Measurements from ENCODE around the gene CDCA8. TPM values are rescaled to one million over a fixed set of nuclear protein-coding genes. Genes with fewer than 3 reads are reported as not detected.

CDCA8 gene
- total and polyA plus RNA-seq, 8 donors = 0.19 to 0.79 (median 0.44) TPM

- DNase-seq (no peak), ATAC-seq (no peak), FAIRE-seq (no peak)
- Histone ChIP-seq H3K36me3 (peaks cover 0 to 13% (median 11%) of the 10 kb centered on the region in 3 donors), H3K4me3 (peak overlapping the region in 3 of 4 donors; percentile 47 to 90 (median 56)), H3K4me1 (peaks cover 6 to 15% (median 7%) of the 10 kb centered on the region in 3 donors), H3K9me3 (no peaks in the 10 kb centered on the region), H3K27me3 (no peaks in the 10 kb centered on the region), H3K27ac (no peak overlapping the region)
- TF ChIP-seq CTCF (IDR thresholded peaks at IDR 0.05) = no peak
- intact Hi-C loops (cut with DNase I) = loop anchor here in 1 of 3 donors (10.0 kb wide), 1 partner anchor 234 kb away; no protein-coding TSS in a partner anchor
- 57 to 62% methylated on average over 4 of the region's 4 CpGs for WGBS, 2 donors
Observed at GRCh38 chr1:37688926-37689325, 3.4 kb upstream of the CDCA8 start.

GRCh38 chr1:37691497-37692077, 729 bp upstream of the CDCA8 start:
- TF ChIP-seq CTCF (IDR thresholded peaks at IDR 0.05) = peak in 1 of 4 donors; percentile 7
- ATAC-seq (peak; percentile 14 to 38 (median 30)), DNase-seq (peak; percentile 42 to 88 (median 68)), FAIRE-seq (no peak)
- H3K36me3 ChIP-seq = no peaks in the 10 kb centered on the region
- no peaks in the 10 kb centered on the region for H3K27me3 ChIP-seq
- H3K4me3 ChIP-seq = peak overlapping the region; percentile 48 to 90 (median 60)
- H3K9me3 ChIP-seq = no peaks in the 10 kb centered on the region
- peaks cover 6 to 15% (median 7%) of the 10 kb centered on the region in 3 donors for H3K4me1 ChIP-seq
- H3K27ac ChIP-seq = peak overlapping the region; percentile 47 to 69 (median 58)
- intact Hi-C loops (cut with DNase I) = no loop called here
- WGBS, 2 donors = 1% methylated on average over 32 to 45 of the region's 45 CpGs

DNA sequence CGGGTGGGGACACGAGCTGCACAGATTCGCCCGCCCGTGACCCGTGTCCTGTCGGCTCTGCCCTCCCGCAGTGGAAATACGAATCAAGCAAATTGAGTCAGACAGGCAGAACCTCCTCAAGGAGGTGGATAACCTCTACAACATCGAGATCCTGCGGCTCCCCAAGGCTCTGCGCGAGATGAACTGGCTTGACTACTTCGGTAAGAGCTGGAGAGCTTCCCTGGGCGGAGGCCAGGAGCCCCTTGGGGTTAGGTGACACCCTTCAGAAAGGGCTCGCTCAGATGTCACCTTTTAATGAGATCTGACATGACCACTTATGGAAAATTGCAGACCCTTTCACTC, 489 bp downstream of the CDCA8 start:
- no peaks in the 10 kb centered on the region for H3K9me3 ChIP-seq
- DNase-seq (peak in 4 of 6 donors; percentile 8 to 50 (median 31)), ATAC-seq (no peak), FAIRE-seq (no peak)
- no peak for TF ChIP-seq CTCF (IDR thresholded peaks at IDR 0.05)
- no peak overlapping the region for H3K27ac ChIP-seq
- peaks cover 6 to 15% (median 7%) of the 10 kb centered on the region in 3 donors for H3K4me1 ChIP-seq
- H3K36me3 ChIP-seq = no peaks in the 10 kb centered on the region
- WGBS, 2 donors = 1% methylated on average over 16 of the region's 16 CpGs
- no peaks in the 10 kb centered on the region for H3K27me3 ChIP-seq
- intact Hi-C loops (cut with DNase I) = no loop called here
- H3K4me3 ChIP-seq = peak overlapping the region; percentile 56 to 90 (median 70)

- Histone ChIP-seq H3K4me3 (no peak overlapping the region), H3K27ac (no peak overlapping the region), H3K9me3 (no peaks in the 10 kb centered on the region), H3K27me3 (no peaks in the 10 kb centered on the region), H3K4me1 (no peaks in the 10 kb centered on the region), H3K36me3 (no peaks in the 10 kb centered on the region)
- ATAC-seq (no peak), DNase-seq (no peak), FAIRE-seq (no peak)
- WGBS, 2 donors = 57 to 71% methylated on average over 2 of the region's 2 CpGs
- intact Hi-C loops (cut with DNase I) = no loop called here
- TF ChIP-seq CTCF (IDR thresholded peaks at IDR 0.05) = no peak
Observed at GRCh38 chr1:37697090-37697489, 4.8 kb downstream of the CDCA8 start.

DNA sequence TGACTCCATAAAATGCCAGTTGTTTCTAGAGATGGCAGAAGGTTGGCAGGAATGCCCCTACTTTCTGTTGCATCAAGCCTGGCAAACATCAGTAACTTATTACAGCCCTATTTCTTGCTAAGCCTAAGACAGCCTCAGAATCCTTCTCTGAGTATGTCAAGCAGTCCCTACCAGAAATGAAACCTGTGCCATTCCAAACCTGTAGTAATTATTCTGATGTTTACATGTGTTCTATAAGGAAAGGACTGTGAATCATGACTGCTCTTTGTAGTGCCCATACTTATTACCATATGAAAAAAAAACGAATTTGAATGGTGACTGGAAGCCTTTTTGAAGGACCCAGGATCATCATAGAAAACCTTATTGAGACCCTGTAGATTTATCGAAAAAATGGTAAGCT, 5.4 kb downstream of the CDCA8 start:
- DNase-seq (no peak), FAIRE-seq (no peak), ATAC-seq (no peak)
- Histone ChIP-seq H3K9me3 (no peaks in the 10 kb centered on the region), H3K4me3 (no peak overlapping the region), H3K4me1 (no peaks in the 10 kb centered on the region), H3K27me3 (no peaks in the 10 kb centered on the region), H3K36me3 (no peaks in the 10 kb centered on the region), H3K27ac (no peak overlapping the region)
- no peak for TF ChIP-seq CTCF (IDR thresholded peaks at IDR 0.05)
- intact Hi-C loops (cut with DNase I) = no loop called here
- WGBS, 2 donors = 76 to 78% methylated on average over 2 of the region's 2 CpGs

Measured in pancreas (tissue), 10 donors.